B cell (primary cell): ENCODE results near the gene OR8D1. TPM values are rescaled to one million over a fixed set of nuclear protein-coding genes. Genes with fewer than 3 reads are reported as not detected.

Experiments
- ATAC-seq: fragments of 200-7000 bp; cut with Tn5 transposase; one replicate; pipeline ENCODE4 v1.10.0; 2021; ENCODE audit warnings: low read depth, mild to moderate bottlenecking, moderate number of reproducible peaks, moderate library complexity
- CTCF ChIA-PET: fragments of 350-600 bp; sonication (Branson Sonifier 250); formaldehyde crosslinking; loops from one replicate; lab custom pipeline; 2021; ENCODE audit warnings: antibody characterized with exemption, inconsistent platforms; lab: Charles Lee
- POLR2A ChIA-PET: fragments of 350-600 bp; sonication (Branson Sonifier 250); formaldehyde crosslinking; loops from one replicate; lab custom pipeline; 2021; ENCODE audit warnings: antibody characterized with exemption; lab: Charles Lee
- DNase-seq: peaks from one replicate; pipeline ENCODE4 v3.0.0; 2013
- H2AFZ ChIP-seq: 2 replicates; pipeline ENCODE4 v1.6.1; 2012; ENCODE audit warnings: mild to moderate bottlenecking, low read depth, low read length; ENCODE audit not compliant: insufficient read depth, poor library complexity, severe bottlenecking
- H3K27ac ChIP-seq, 2 donors: 1 replicate in 1 of 2; 2 replicates in 1 of 2; pipeline ENCODE4 v1.5.1; 2012 to 2013; ENCODE audit warnings: low read length in 2 of 2, mild to moderate bottlenecking in 2 of 2, moderate library complexity in 1 of 2
- H3K27me3 ChIP-seq, 4 experiments: fragments of 200-600 bp in 1 of 4; sonication (generic) in 1 of 4; replicated peaks in 1 of 4; 1 replicate in 2 of 4; 2 replicates in 2 of 4; pipeline versions ENCODE4 v1.6.1 to v1.7.0; 2013 to 2016; ENCODE audit warnings: low read length in 3 of 4, mild to moderate bottlenecking in 2 of 4, mixed read lengths in 1 of 4, moderate library complexity in 1 of 4; ENCODE audit not compliant: insufficient read depth in 4 of 4, control insufficient read depth in 3 of 4; ENCODE audit errors: control extremely low read depth in 1 of 4
- H3K36me3 ChIP-seq, 2 experiments: replicated peaks in 1 of 2; 1 replicate in 1 of 2; 2 replicates in 1 of 2; pipeline versions ENCODE4 v1.6.1 to v1.7.1; 2013; ENCODE audit warnings: low read length in 1 of 2; ENCODE audit not compliant: insufficient read depth in 2 of 2, control insufficient read depth in 1 of 2; ENCODE audit errors: control extremely low read depth in 1 of 2, extremely low read depth in 1 of 2
- H3K4me1 ChIP-seq, 2 donors: fragments of 200-600 bp in 1 of 2; sonication (generic) in 1 of 2; 1 replicate in 1 of 2; 2 replicates in 1 of 2; pipeline versions ENCODE4 v1.5.1 to v1.6.1; 2013 to 2017; ENCODE audit warnings: low read length in 2 of 2; ENCODE audit not compliant: control insufficient read depth in 2 of 2, insufficient read depth in 2 of 2
- H3K4me2 ChIP-seq: replicated peaks from 2 replicates; pipeline ENCODE3; 2012; ENCODE audit warnings: mild to moderate bottlenecking, low read depth, low read length; ENCODE audit not compliant: poor library complexity, severe bottlenecking
- H3K4me3 ChIP-seq, 5 experiments: fragments of 200-600 bp in 1 of 5; sonication (generic) in 1 of 5; 1 replicate in 3 of 5; 2 replicates in 2 of 5; pipeline versions ENCODE4 v1.5.1 to v1.7.0; 2011 to 2016; ENCODE audit warnings: low read length in 4 of 5, mild to moderate bottlenecking in 4 of 5, low read depth in 2 of 5, control low read depth in 1 of 5, moderate library complexity in 1 of 5; ENCODE audit not compliant: insufficient read depth in 1 of 5; ENCODE audit errors: control extremely low read depth in 1 of 5, extremely low read depth in 1 of 5
- H3K79me2 ChIP-seq: fragments of 200-600 bp; sonication (generic); one replicate; pipeline ENCODE4 v1.6.0; 2016; ENCODE audit warnings: low read length; ENCODE audit not compliant: control insufficient read depth, insufficient read depth
- H3K9ac ChIP-seq: fragments of 200-600 bp; sonication (generic); 2 replicates; pipeline ENCODE4 v1.6.1; 2017; ENCODE audit warnings: mild to moderate bottlenecking, low read length, moderate library complexity
- H3K9me3 ChIP-seq, 3 donors: one replicate each; pipeline versions ENCODE4 v1.6.1 to v1.7.1; 2013; ENCODE audit warnings: low read length in 2 of 3; ENCODE audit not compliant: control insufficient read depth in 2 of 3, insufficient read depth in 1 of 3; ENCODE audit errors: control extremely low read depth in 1 of 3
- H4K20me1 ChIP-seq: 2 replicates; pipeline ENCODE4 v1.6.0; 2012; ENCODE audit warnings: mild to moderate bottlenecking, low read length; ENCODE audit not compliant: insufficient read depth, control insufficient read depth, poor library complexity, severe bottlenecking
- H3K27ac Mint-ChIP-seq: one replicate; pipeline ENCODE4 v1.8.0; 2021; ENCODE audit warnings: mixed read lengths
- H3K27me3 Mint-ChIP-seq: one replicate; pipeline ENCODE4 v1.8.0; 2021; ENCODE audit warnings: mixed read lengths
- H3K4me1 Mint-ChIP-seq: one replicate; pipeline ENCODE4 v1.8.0; 2021; ENCODE audit warnings: mixed read lengths
- H3K4me3 Mint-ChIP-seq: one replicate; pipeline ENCODE4 v1.8.0; 2021; ENCODE audit warnings: mixed read lengths
- H3K9me3 Mint-ChIP-seq: one replicate; pipeline ENCODE4 v1.8.0; 2022; ENCODE audit warnings: mixed read lengths; ENCODE audit not compliant: insufficient read depth
- CTCF ChIP-seq: fragments of 200-600 bp; IDR thresholded peaks from one replicate; pipeline ENCODE4 v1.8.0; 2022; ENCODE audit warnings: antibody characterized with exemption, mild to moderate bottlenecking
- EZH2 ChIP-seq: IDR thresholded peaks from 2 replicates; pipeline ENCODE4 v1.6.1; 2012; ENCODE audit warnings: borderline replicate concordance, low read depth, mild to moderate bottlenecking, moderate library complexity, low read length; ENCODE audit not compliant: insufficient read depth, poor library complexity, severe bottlenecking
- WGBS: methylation state at CpG from one replicate; pipeline ENCODE4 v1.1.5; 2013; ENCODE audit warnings: missing lambda C conversion rate; ENCODE audit not compliant: insufficient coverage; 5-methylcytosine and 5-hydroxymethylcytosine counted together
- intact Hi-C: fragments of 100-400 bp; cut with micrococcal nuclease; formaldehyde crosslinking; loops from one replicate; pipeline ENCODE4 v1.10.0; 2022
- polyA plus RNA-seq: library from polyadenylated mRNA; depleted of rRNA; stranded (reverse); fragments of >200 nt; gene quantifications from 2 replicates; pipeline ENCODE4 v1.2.3, GENCODE V29; 2012
- total RNA-seq, 2 donors: library from RNA; stranded (reverse); fragments of 120-200 nt in 1 of 2; gene quantifications; 1 replicate in 1 of 2; 2 replicates in 1 of 2; pipeline versions ENCODE4 v1.2.3 to v1.2.4, GENCODE V29; 2013 to 2022

OR8D1 gene
- total and polyA plus RNA-seq, 2 donors (not counting 1 experiment from before 2014, with no cell fraction given) = 0.12 TPM; not detected in 1

DNA sequence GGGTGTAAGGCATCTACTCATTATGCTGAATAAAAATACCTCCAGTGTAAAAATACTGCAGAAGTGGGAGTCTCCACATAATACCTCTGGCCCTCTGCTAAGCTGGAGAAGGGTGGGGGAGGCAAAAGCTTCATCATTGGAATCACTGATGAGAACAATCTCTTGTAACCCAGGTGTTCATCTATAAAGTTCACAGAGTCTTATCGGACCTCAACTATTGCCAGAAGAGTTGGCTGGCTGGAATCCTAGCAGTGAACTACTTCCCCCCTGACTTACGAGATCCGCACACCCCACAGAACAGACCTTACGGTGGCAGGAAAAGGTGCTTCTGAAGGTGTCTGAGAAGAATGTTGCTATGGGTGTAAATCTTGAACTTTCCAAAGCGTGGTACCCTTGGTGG is 2.5 kb downstream of the OR8D1 start:
- WGBS = 100% methylated on average over 1 of the region's 5 CpGs
- Histone ChIP-seq H3K27ac (no peak overlapping the region), H4K20me1 (no peaks in the 10 kb centered on the region), H3K4me1 (no peaks in the 10 kb centered on the region), H2AFZ (no peak overlapping the region), H3K4me2 (no peak overlapping the region), H3K27me3 (peaks cover 0 to 11% (median 2%) of the 10 kb centered on the region in 4 experiments), H3K9ac (no peak overlapping the region), H3K4me3 (no peak overlapping the region), H3K36me3 (no peaks in the 10 kb centered on the region), H3K79me2 (no peaks in the 10 kb centered on the region), H3K9me3 (no peaks in the 10 kb centered on the region)
- ATAC-seq (no peak), DNase-seq (no peak)
- Mint-ChIP-seq H3K4me1 (no peaks in the 10 kb centered on the region), H3K27ac (no peak overlapping the region), H3K27me3 (peaks cover 18% of the 10 kb centered on the region), H3K4me3 (no peak overlapping the region), H3K9me3 (no peaks in the 10 kb centered on the region)
- intact Hi-C loops = no loop called here
- ChIA-PET CTCF (no interaction called here), POLR2A (no interaction called here)
- no peak for TF ChIP-seq CTCF
- no peak for TF ChIP-seq EZH2

GRCh38 chr11:124310721-124311120 is 3.0 kb downstream of the OR8D1 start:
- H3K9me3 Mint-ChIP-seq = no peaks in the 10 kb centered on the region
- no peaks in the 10 kb centered on the region for H3K4me1 ChIP-seq
- no peaks in the 10 kb centered on the region for H3K36me3 ChIP-seq
- no peaks in the 10 kb centered on the region for H4K20me1 ChIP-seq
- H3K4me2 ChIP-seq = no peak overlapping the region
- H3K4me3 ChIP-seq = no peak overlapping the region
- DNase-seq = no peak
- ChIA-PET POLR2A (no interaction called here), CTCF (interaction anchor here (1.0 kb wide), 1 partner anchor 24 kb away, joined by 3 read pairs; no protein-coding TSS in a partner anchor)
- H2AFZ ChIP-seq = no peak overlapping the region
- peaks cover 18% of the 10 kb centered on the region for H3K27me3 Mint-ChIP-seq
- no peak overlapping the region for H3K27ac ChIP-seq
- H3K79me2 ChIP-seq = no peaks in the 10 kb centered on the region
- H3K4me3 Mint-ChIP-seq = no peak overlapping the region
- H3K9ac ChIP-seq = no peak overlapping the region
- H3K27ac Mint-ChIP-seq = no peak overlapping the region
- intact Hi-C loops = no loop called here
- ATAC-seq = no peak
- peaks cover 0 to 11% (median 2%) of the 10 kb centered on the region in 4 experiments for H3K27me3 ChIP-seq
- no peaks in the 10 kb centered on the region for H3K4me1 Mint-ChIP-seq
- TF ChIP-seq CTCF = no peak
- TF ChIP-seq EZH2 = no peak
- H3K9me3 ChIP-seq = no peaks in the 10 kb centered on the region
